Mesothelial cell of epicardium (in vitro differentiated cells): ENCODE measurements around the gene PDLIM1. TPM values are rescaled to one million over a fixed set of nuclear protein-coding genes. Genes with fewer than 3 reads are reported as not detected.

Source experiments
- DNase-seq, 2 experiments: peaks; one replicate each; pipeline ENCODE4 v3.0.0; 2021; ENCODE audit warnings: low spot score in 2 of 2; ENCODE audit not compliant: unreplicated experiment in 2 of 2
- H3K27ac Mint-ChIP-seq: 2 replicates; pipeline ENCODE4 v1.8.0; 2021; ENCODE audit warnings: mixed read lengths
- H3K27me3 Mint-ChIP-seq: 2 replicates; pipeline ENCODE4 v1.8.0; 2021; ENCODE audit warnings: low read depth, mixed read lengths
- H3K36me3 Mint-ChIP-seq: 2 replicates; pipeline ENCODE4 v1.8.0; 2021; ENCODE audit warnings: mixed read lengths
- H3K4me1 Mint-ChIP-seq: 2 replicates; pipeline ENCODE4 v1.8.0; 2021; ENCODE audit warnings: mixed read lengths
- H3K4me3 Mint-ChIP-seq: 2 replicates; pipeline ENCODE4 v1.8.0; 2021; ENCODE audit warnings: mild to moderate bottlenecking, moderate library complexity, mixed read lengths
- H3K9me3 Mint-ChIP-seq: 2 replicates; pipeline ENCODE4 v1.8.0; 2021; ENCODE audit warnings: mixed read lengths
- total RNA-seq: library from RNA; stranded (reverse); gene quantifications from 3 replicates; pipeline ENCODE4 v1.2.1, GENCODE V29; 2021
- TF ChIP-seq, protein P1 (sequence below): fragments of 200-600 bp; sonication (generic); IDR thresholded peaks from one replicate; pipeline ENCODE4 v1.5.0; 2021; ENCODE audit warnings: antibody characterized with exemption; ENCODE audit not compliant: unreplicated experiment

Gene PDLIM1
- total RNA-seq, 1 donor from 2014 or later, result 121 TPM

DNA sequence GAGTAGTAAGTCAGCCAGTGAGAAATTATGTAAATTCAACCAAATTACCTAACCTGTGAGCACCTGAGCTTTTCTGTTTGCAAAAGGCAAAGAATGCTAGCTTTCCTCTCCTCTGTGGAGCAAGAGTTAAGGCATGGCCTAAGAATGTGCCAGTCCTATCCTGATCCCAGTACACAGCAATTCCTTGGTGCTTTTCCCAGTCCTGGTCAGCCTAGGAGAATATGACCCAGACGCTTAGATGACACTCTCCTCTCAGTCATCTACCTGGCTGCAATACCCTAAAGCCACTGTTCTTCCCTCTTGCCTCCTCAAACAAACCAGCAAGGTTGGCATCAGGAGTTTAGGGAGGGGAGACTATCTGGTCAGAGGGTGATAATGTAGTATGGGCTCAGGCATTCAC, 4.1 kb downstream of the PDLIM1 start:
- Mint-ChIP-seq H3K36me3 (no peaks in the 10 kb centered on the region), H3K4me3 (no peak overlapping the region), H3K27me3 (peaks cover 13% of the 10 kb centered on the region), H3K4me1 (peaks cover 42% of the 10 kb centered on the region), H3K9me3 (no peaks in the 10 kb centered on the region), H3K27ac (no peak overlapping the region)
- no peak for DNase-seq
- TF ChIP-seq, protein P1, sequence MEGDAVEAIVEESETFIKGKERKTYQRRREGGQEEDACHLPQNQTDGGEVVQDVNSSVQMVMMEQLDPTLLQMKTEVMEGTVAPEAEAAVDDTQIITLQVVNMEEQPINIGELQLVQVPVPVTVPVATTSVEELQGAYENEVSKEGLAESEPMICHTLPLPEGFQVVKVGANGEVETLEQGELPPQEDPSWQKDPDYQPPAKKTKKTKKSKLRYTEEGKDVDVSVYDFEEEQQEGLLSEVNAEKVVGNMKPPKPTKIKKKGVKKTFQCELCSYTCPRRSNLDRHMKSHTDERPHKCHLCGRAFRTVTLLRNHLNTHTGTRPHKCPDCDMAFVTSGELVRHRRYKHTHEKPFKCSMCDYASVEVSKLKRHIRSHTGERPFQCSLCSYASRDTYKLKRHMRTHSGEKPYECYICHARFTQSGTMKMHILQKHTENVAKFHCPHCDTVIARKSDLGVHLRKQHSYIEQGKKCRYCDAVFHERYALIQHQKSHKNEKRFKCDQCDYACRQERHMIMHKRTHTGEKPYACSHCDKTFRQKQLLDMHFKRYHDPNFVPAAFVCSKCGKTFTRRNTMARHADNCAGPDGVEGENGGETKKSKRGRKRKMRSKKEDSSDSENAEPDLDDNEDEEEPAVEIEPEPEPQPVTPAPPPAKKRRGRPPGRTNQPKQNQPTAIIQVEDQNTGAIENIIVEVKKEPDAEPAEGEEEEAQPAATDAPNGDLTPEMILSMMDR, result no peak

DNA sequence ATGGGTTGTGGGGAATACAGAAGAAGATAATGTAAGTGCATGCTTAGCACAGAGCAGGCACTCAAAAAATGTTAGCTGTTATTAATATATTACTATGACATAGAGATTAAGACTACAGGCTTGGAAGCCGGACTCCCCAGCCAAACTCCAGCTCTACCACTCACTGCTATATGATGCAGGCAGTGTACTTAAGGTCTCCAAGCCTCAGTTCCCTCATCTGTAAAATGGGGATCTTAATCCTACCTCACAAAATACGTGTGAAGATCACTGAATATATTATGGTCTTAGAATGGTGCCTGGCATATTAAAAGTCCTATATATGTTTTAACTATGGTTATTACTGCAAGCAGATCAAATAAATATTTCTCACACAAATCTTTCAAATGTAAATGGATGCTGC, 5.2 kb downstream of the PDLIM1 start:
- Mint-ChIP-seq H3K27me3 (peaks cover 8% of the 10 kb centered on the region), H3K27ac (no peak overlapping the region), H3K4me1 (peaks cover 37% of the 10 kb centered on the region), H3K4me3 (no peak overlapping the region), H3K9me3 (no peaks in the 10 kb centered on the region), H3K36me3 (peaks cover 2% of the 10 kb centered on the region)
- no peak for DNase-seq
- TF ChIP-seq, protein P1, result no peak

GRCh38 chr10:95284807-95285206, 6.0 kb downstream of the PDLIM1 start:
- peaks cover 5% of the 10 kb centered on the region for H3K27me3 Mint-ChIP-seq
- peaks cover 2% of the 10 kb centered on the region for H3K36me3 Mint-ChIP-seq
- no peaks in the 10 kb centered on the region for H3K9me3 Mint-ChIP-seq
- H3K4me3 Mint-ChIP-seq, result no peak overlapping the region
- TF ChIP-seq, protein P1, result no peak
- H3K4me1 Mint-ChIP-seq, result peaks cover 33% of the 10 kb centered on the region
- no peak for DNase-seq
- no peak overlapping the region for H3K27ac Mint-ChIP-seq

DNA sequence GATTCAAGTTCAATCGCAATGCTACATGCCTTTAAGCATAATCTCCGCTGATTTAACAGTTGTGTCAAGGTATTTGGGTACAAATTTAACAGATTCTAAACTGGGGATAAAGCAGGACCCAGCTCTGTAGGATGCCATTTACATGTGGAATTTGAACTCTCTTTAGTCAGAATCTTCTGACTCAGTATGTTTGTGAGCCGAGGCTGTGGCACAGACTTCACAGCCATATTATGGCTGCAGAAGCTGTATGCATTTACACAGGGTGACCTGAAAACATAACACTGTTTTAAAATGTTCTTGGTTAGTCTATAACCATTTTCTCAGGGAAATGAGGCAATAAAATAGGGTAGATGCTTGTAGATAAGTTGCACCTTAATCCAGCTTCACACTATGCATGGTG, 8.7 kb downstream of the PDLIM1 start:
- H3K4me3 Mint-ChIP-seq, result no peak overlapping the region
- TF ChIP-seq, protein P1, result no peak
- H3K9me3 Mint-ChIP-seq, result no peaks in the 10 kb centered on the region
- H3K36me3 Mint-ChIP-seq, result peaks cover 2% of the 10 kb centered on the region
- peak overlapping the region; percentile 64 for H3K27ac Mint-ChIP-seq
- H3K4me1 Mint-ChIP-seq, result peaks cover 21% of the 10 kb centered on the region
- no peaks in the 10 kb centered on the region for H3K27me3 Mint-ChIP-seq
- DNase-seq, result no peak

DNA sequence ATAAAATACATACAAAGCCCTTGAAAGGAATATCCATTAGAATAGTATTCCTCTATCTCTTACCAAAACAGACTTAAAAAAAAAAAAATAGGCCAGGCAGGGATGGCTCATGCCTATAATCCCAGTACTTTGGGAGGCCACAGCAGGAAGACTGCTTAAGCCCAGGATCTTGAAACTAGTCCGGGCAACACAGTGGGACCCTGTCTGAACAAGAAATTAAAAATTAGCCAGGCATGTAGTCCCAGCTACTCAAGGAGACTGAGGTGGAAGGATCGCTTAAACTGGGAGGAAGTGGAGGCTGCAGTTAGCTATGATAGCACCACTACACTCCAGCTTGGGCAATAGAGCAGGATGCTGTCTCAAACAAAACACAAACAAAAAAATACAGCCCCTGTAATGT, 9.6 kb downstream of the PDLIM1 start:
- Mint-ChIP-seq H3K36me3 (peaks cover 2% of the 10 kb centered on the region), H3K27ac (no peak overlapping the region), H3K27me3 (no peaks in the 10 kb centered on the region), H3K9me3 (no peaks in the 10 kb centered on the region), H3K4me3 (no peak overlapping the region), H3K4me1 (peaks cover 18% of the 10 kb centered on the region)
- DNase-seq, result no peak
- TF ChIP-seq, protein P1, result no peak

GRCh38 chr10:95280637-95281036, 10.2 kb downstream of the PDLIM1 start:
- Mint-ChIP-seq H3K27ac (no peak overlapping the region), H3K36me3 (peaks cover 2% of the 10 kb centered on the region), H3K27me3 (no peaks in the 10 kb centered on the region), H3K4me3 (no peak overlapping the region), H3K9me3 (no peaks in the 10 kb centered on the region), H3K4me1 (peaks cover 23% of the 10 kb centered on the region)
- no peak for DNase-seq
- TF ChIP-seq, protein P1, result no peak
